Stimulated activated CD4-positive, alpha-beta T cell treated with anti-CD3 and anti-CD28 coated beads, Interleukin-12 subunit alpha, Interleukin-12 subunit beta, amount 100 ng/mL, for 48 hours (primary cell): ENCODE data around the gene FAAP100.

Source experiments
- DNase-seq, 3 donors: peaks; one replicate each; pipeline ENCODE4 v3.0.0-alpha.2; 2020; ENCODE audit warnings: low read depth in 2 of 3, low spot score in 1 of 3

Gene FAAP100

DNA sequence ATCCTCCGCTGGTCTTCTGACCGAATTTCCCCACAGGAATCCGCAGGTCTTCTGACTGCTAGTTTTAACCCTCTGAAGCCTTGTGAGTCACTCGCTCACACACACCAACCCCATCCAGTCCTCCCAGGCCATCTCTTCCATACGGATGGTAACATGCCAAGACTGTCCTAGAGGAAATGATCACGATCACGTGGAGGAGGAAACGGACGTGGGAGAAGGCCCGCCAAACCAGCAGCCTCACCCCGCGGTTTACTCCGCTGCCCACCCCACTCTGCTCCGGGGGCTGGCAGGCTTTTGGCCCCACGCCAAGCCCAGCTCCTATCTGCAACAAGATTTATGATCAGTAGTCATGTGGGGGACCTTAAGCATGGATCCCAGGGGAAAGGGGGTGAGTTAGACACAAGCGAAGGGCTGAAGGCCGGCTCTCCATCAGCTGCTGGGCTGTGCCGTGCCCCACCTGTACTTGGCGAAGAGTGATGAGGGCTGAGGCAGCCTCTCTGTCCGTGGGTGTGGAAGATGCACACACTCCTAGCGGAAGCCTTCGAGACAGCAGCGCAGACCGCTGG lies 1.5 kb upstream of the FAAP100 start:
- DNase-seq = no peak

DNA sequence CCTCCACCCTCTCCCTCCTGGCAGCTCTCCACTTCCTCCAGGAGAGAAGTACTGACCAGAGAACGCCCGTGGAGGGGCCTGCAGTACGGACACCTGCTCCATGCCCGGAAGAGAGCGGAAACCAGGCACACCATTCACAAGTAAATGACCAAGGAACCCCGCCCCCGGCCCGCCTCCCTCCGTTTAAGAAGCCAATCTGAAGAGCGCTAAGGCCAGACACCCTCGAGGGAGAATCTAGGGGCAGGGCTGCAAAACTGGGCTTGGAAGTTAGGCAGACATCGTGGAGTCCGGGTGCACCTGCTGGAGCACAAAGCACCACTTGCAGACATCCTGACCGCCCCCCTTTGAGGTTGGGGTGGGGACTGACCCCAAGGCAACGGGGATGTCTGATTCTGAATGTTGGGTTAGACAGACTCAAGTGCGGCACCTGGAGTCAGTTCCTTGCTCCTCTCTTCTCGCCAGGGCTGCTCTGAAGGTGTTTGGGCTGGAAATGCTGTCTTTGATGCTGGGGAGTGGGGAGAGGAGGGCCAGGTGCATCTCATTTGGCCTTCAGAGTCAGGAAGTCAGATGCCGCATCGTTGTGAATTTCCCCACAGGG lies 964 bp upstream of the FAAP100 start:
- DNase-seq = peak; percentile 61 to 74 (median 70)

DNA sequence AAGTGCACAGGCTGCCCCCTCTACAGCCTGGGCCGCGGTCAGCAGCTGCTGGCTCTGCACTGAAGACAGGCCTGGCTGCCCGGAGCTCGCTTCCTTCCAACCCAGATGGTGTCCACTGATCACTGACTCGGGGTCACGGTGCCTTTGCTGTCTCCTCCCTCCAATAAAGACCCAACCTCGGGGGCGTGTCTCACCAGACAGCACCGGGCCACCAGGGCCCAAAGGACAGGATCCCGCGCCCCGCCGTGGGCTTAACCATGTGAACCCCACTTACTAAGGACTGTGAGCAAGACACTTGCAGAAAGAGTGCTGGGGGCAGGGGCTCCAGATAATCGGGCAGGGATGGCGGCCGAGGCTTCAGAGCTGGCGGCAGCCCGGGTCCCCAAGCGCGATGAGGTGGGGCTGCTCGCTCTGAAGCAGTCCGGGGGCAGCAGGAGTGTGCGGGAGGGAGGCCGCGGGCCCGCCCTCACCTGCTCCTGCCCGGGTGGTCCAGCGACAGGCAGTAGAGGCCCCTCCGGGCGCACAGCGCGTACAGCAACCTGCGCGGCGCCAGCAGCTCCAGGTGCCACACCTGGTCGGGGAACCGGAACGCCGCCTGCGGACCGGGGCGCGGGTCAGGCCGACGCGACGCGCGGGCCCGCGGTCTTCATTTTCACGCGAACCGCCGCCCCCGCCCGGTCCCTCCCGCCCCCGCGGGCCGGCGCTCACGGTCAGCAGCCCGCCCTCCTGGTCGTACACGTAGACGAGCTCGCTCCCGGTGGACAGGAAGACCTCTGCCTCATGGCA lies 502 bp downstream of the FAAP100 start:
- DNase-seq = no peak

DNA sequence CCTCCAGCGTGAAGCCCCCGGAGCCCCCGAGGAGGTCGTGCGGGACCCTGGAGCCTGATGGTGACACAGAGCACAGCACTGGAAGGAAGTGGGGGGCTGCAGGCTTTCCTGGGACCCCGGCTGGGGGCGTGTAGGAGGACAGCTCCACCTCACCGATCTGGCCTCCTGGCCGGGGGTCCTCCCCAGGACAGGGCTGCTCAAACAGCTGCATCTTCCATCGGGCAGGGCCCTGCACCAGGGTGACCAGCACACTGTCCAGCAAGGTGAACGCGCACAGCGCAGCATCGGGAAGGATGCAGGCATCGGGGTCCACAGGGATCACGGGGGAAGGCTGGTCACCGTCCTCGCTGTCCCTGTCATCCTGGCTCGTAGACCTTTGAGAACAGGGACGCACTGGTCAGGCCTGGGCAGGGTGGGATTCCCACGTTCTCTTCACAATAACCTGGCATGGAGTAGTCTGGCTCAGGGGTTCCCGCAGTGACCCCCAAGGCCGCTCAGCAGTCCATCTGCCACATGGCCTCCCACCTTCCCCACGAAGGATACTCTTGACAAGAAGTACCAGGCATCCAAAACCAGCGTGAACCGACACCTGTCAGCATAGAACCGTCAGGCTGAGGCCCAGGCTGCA lies 1.2 kb downstream of the FAAP100 start:
- no peak for DNase-seq

DNA sequence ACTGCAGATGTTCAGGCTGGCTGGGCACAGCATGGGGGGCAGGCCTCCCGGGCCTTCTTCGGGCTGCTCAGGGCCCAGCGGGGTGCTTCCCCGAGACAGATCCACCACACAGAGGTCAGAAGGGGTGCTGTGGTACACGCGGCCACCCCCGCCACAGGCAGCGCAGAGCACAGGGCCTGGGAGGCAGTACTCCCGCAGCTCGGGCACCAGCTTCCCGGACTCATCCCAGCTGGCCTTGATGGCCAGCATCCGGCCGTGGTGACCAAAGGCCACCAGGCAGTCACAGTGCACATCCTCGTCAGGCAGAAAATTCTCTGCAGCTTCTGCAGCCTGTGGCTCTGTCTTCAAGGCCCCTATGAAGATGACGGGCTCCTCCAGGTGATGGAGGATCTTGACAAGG lies 1.9 kb downstream of the FAAP100 start:
- DNase-seq = no peak

DNA sequence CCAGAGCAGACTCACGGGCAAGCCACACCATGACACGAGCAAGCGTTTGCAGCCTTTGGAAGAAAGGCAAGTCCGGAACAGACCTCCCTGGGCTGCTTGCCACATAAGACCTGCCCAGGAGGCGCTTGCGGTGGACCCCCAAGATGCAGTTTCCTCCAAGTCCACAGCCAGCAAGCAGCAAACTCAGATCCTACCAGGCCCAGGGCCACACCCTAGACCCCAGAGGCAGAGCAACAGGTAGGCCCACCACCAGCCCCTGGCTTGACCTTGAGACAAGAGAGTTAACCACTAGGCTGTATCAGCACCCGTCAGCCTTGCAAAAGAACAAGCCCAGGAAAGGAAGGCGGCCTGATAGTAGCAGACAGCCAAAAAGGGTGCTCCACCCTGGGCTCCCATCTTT lies 2.3 kb downstream of the FAAP100 start:
- no peak for DNase-seq

DNA sequence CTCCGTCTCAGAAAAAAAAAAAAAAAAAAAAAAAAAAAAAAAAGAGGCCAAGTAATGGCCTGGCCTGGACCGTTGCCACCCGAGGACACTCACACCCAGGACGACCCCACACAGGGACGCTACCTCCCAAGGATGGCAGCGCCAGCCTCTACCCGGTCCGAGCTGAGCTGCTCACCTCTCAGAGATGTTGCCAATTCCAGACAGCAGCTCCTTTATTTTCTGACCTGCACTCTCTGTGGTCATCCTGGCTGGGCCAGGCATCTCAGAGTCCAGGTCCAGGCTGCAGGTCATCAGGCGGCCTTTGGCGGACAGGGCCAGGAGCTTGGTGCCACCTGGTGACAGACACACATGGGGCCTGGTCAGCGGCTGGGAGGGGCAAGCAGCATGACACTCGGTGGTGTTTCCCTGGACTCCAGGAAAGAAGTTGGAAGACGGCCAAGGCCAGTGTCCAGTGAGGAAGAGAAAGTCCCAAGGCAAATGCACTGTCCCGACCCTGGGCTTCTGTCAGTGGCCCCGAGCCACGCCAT lies 3.1 kb downstream of the FAAP100 start:
- DNase-seq = no peak

DNA sequence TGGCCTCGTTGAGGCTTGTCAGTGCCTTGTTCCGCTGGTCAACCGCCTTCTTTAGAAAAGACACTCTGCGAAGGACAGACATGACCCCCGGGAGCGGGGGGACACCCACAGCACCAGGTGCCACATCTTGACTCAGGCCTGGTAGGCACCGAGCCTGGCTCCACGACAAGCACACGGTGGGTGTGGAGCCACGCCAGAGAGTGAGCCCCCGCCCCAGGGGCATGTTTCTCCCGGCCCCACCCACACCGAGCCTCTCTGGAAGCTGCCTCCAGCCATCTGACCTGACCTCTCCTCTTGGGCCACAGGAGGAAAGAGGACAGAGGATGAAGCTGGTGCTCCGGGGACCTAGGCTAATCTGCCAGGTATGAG lies 4.6 kb downstream of the FAAP100 start:
- DNase-seq = no peak

DNA sequence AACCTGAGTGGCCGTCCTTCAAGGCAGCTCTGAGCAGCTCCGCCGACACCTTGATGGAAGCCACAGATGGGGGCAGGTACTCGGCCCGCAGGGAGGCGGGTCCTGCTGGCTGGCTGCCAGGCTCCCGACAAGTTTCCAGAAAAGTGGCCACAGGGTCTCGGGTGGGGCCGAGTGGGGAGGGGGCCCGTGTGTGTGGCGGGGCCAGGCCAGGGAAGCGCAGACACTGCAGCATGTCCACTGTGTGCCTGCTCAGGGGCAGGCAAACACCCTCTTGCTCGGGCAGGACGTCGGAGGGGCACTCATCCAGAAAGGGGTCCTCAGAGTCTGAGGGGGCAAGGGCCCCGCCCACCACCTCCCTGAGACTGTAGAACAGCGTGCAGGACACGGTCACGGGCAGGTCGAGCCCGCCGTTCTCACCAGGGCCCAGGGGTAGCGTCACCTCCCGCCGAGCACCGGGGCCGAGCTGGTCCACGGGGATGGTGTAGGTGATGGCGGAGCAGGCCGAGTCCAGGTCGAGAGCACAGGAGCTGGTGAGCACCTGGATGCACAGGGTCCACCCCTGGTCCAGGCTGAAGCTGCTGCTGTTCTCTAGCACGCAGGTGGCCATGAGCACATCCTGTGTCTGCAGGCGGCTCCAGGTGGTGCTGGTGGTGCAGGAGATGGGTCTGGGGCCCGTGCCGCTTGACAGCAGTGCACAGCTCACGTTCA lies 5.1 kb downstream of the FAAP100 start:
- no peak for DNase-seq

DNA sequence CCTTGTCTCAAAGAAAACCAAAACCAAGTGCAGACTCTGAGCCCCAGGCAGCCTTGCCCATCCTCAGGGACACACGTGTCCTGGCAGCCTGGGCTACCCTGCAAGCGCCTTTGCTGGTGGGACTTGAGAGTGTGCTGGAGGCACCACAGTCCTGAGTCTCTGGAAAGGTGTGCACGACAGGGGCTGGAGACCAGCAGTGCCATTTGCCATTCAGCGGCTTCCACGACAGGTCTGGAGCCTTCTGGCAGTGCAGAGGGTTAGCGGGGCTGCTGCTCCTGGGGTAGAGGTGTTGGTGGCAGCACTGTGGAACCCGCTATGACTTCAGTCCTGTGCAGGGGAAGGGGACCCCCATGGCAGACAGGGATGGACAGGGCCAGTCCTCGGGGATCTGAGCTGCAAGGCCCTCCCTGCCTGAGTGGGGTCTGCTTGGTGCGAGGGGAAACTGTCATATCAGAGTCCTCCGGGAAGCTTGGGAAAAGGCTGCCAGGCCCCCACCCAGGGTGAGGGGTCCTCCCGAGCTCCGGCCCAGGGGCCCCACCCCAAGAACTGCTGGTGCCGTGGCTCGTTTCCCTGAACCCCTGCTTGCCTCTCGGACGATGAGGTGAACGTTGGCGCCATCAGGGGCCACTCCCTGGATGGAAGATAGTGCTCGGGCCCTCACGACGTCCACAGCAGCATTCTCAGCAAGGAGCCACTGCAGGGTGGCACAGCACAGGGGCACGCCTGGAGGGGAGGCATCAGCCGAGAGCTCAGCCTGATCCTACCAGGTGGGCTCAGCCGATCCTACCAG lies 6.8 kb downstream of the FAAP100 start:
- DNase-seq = no peak

DNA sequence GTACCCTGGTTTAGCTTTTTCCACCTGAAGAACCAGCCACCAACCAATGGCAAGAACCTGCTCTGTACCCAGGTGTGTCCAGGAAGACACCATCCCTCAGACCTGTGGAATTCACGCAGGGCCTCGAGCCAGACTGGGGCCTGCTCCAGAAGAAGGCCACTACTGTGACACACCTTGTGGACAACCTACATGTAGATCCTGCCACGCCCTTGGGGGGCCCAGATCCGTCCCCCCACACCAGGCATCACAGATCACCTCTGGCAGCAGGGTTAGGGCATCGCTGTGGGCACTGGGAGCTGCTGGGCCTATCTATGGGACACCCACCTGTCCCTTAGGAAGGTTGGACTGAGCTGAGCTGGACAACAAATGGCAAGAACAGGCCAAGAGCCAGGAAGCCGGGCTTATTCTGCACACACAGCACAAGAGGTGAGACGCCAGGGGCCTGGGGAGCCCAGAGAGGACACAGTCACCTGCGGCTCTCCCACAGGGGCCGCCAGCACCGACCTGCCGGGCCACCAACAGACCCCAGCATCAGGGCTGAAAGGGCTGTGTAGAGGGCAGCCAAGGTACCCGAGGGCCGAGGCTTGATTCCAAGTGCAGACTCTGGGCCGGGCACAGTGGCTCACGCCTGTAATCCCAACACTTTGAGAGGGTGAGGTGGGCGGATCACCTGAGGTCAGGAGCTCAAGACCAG lies 7.7 kb downstream of the FAAP100 start:
- DNase-seq = no peak

DNA sequence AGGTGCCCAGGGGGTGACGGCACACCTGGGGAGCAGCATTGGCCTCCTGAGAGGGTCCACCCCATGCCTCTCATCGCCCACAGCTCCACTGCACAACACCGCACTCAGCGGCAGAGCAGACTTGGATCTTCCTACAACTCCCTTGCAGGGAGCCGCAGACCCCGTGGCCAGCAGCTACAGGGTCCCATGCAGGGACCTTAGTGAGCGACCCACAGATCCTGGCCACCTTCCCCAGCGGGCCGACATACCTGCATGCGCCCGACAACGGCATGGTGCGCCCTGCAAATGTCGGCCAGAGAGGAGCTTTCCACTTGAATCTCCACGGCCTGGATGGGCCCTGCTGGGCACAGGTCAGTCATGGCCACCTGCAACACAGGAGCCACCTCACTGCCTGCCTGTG lies 8.4 kb downstream of the FAAP100 start:
- DNase-seq = no peak

DNA sequence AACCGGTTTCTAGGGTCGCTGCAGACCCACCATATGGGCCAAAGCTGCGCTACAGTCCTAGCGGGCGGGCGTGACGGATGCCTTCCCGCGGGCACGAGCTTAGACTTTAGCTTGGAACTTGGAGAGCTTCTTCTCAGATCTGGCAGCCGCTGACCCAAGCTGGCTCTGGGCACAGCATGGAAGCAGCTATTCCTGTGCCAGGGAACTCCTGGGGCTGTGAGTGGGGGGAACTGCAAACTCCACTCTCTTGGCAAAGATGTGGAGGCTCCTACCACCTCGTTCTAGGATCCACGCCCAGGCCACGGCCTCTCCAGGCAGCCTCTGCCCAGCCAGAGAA lies 8.8 kb downstream of the FAAP100 start:
- no peak for DNase-seq

DNA sequence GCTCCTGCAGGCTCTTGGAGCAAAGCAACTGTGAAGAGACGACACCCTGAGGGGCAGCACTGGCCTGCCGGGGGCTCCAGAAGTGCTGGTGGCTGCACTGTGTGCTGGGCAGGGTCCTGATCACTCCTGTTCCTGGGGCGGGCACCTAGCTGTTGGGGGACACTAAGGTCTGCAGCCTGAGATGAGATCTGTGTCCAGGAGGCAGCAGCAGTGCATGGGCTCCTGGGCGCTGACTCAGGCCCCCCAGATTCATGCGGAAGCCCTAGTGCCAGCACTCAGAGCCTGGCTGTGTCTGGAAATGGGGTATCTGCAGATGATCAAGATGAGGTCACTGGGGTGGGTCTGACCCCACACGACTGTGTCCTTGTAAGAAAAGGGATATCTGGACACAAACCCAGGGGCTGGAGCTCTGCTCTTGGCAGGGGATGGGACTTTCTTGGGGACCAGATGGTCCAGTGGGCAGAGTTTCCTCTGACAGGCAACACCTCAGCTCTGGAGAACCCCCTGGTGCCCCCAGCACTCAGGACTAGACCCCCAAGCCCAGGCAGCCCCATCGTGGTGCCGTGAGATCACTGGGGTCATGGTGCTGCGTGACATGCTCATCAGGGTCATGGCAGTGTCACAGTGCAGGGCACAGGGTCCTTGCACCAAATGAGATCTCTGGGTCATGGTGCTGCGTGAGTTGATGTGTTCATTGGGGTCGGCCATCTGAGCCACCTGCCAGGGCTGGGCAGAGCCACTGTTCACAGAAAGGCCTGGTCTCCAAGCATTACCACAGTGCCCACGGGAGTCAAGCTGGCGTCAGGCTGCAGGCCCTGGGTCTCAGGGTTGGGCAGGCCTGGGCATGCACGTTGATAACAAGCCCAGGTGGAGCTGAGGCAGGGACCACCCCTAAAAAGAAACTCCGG lies 9.5 kb downstream of the FAAP100 start:
- DNase-seq = no peak

DNA sequence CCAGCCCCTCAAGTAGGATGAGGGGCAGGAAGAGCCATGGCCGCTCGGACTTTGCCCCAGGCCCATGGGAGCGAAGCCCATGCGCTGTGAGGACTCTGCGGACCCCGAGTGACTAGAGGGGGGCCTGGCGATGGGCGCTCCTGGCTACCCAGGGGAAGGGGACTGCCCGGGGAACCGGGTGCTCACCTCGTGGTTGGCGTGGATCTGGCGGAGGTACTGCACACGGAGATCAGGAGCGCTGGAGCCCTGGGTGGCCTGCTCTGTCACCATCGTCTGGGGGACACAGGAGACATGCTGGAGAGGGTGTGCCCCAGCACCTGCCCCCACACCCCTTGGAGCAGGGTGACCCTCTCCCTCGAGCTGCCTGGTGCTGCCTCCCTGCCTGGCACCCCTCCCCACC lies 11.0 kb downstream of the FAAP100 start:
- no peak for DNase-seq

DNA sequence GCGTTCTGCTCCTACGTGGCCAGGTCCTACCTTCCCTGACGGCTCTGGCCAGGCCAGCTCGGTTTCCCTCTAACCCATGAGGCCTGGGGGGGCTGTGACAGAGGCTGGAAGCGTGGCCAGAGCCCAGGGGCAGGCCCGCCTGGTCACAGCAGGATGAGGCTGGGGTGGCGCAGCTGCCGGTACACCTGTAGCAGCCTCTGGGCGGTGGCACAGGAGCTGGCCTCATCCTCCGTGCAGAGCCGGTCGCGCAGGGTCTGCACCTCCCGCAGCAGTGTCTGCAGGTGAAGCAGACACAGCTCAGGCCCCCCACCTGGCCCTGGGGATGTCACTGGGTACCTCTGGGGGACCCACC lies 11.5 kb downstream of the FAAP100 start:
- no peak for DNase-seq

DNA sequence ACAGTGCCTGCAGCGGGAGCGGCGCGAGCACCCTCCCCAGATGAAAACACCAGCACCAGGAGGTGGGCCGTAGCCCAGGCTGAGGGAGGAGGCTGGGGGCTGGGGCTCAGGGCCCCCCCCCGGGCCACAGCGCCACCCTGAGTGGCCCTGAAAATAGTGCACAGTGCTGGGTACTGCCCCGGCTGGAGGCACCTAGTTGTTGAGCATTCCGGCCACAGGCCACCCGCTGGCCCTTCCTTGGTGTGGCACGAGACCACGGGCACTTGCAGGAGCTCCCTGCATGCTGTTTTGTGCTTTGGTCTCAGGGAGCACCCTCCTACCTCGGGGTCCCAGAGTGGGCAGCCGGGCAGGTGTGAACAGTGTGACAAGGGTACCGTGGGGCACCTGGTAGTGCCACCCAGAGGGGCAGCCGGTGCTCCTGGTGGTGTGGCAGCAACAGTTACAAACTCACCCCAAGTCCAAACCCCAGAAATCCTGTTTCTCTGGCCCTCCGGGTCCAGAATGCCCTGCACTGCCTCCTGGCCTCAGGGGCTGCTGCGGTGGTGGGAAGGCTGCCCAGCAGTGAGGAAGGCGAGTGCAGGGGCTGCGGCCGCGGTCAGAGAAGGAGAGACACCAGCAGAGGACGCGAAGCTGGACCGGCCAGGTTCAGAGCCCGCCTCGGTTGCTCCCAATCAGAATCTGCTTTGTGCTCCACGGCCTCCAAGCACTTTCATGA lies 12.0 kb downstream of the FAAP100 start:
- DNase-seq = no peak

DNA sequence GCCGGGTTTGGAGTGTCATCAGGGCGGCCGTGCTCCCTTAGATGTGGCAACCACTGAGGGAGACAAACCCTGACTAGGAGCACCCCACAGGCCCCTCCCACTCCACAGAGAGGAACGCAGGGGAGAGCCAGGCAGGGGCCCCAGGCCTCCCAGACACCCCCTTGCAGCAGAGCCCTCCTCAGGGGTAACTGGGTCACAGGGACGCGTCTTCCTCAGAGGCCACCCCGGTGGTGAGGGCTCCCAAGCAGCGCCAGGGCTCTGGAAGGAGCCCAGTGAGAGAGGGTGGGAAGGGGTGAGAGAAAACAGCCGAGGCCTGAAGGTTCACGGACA lies 12.6 kb downstream of the FAAP100 start:
- no peak for DNase-seq
